Natural killer cell treated with Interleukin-12 subunit alpha and Interleukin-12 subunit beta and Interleukin-15 and Interleukin-18, amount 100 ng/mL, for 72 hours (primary cell): ENCODE data around the gene GON4L. TPM values are rescaled to one million over a fixed set of nuclear protein-coding genes. Genes with fewer than 3 reads are reported as not detected.
A peak's percentile ranks its signal among the peaks of the same experiment; 100 is the strongest.
"Not testable (repeated sequence)": the region's sequence is repeated elsewhere in the genome, so short reads cannot be mapped to it uniquely, and the experiment has no call there.

Experiments
- ATAC-seq, 2 donors: fragments of 150-1000 bp; cut with Tn5 transposase in 1 of 2; sonication (Bioruptor Pico), chemical (Tn5 transposase) in 1 of 2; 2 replicates each; pipeline ENCODE4 v1.10.0; 2021
- DNase-seq: peaks from one replicate; pipeline ENCODE4 v3.0.0; 2022; ENCODE audit warnings: low spot score
- H3K27ac Mint-ChIP-seq, 2 donors: 1 replicate in 1 of 2; 2 replicates in 1 of 2; pipeline ENCODE4 v1.8.0; 2022; ENCODE audit warnings: mixed read lengths in 2 of 2, mild to moderate bottlenecking in 1 of 2, moderate library complexity in 1 of 2
- H3K27me3 Mint-ChIP-seq, 2 donors: 1 replicate in 1 of 2; 2 replicates in 1 of 2; pipeline ENCODE4 v1.8.0; 2022; ENCODE audit warnings: mixed read lengths in 2 of 2
- H3K36me3 Mint-ChIP-seq: one replicate; pipeline ENCODE4 v1.8.0; 2022; ENCODE audit warnings: mixed read lengths
- H3K4me1 Mint-ChIP-seq, 2 donors: 1 replicate in 1 of 2; 2 replicates in 1 of 2; pipeline ENCODE4 v1.8.0; 2022; ENCODE audit warnings: low read depth in 2 of 2, mixed read lengths in 2 of 2, mild to moderate bottlenecking in 1 of 2
- H3K4me3 Mint-ChIP-seq: one replicate; pipeline ENCODE4 v1.8.0; 2022; ENCODE audit warnings: mixed read lengths
- H3K9me3 Mint-ChIP-seq: 2 replicates; pipeline ENCODE4 v1.8.0; 2022; ENCODE audit warnings: mixed read lengths
- total RNA-seq, 2 donors: library from RNA; stranded (reverse); gene quantifications; one replicate each; pipeline ENCODE4 v1.2.3, GENCODE V29; 2022

Gene GON4L
- total RNA-seq, 2 donors from 2014 or later = 91.0 to 124 TPM

DNA sequence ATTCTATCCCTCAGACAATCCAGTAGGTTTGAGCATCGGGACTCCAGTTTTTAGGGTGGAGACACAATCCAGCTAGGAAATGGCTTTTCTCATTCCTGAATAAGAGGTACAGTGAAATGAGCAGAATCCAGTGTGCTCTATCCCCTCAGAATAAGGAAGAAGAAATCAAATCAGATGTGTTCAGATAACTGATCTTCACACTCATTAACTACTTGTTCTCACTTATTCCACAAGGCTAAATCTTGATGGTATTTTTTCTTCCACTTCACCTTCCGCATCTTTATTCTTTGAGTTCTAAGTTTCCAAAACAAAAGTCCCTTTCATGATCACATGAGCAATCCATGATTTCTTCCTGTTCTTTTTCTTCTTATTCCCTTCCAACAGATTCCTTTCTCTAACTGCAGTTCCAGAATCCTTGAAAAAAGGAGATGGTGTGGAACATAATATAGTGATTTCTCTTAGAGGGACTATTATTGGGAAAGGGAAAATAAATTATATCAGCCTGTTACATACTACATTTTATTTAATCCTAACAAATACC, 4.0 kb upstream of the GON4L start:
- ATAC-seq = no peak
- H3K4me3 Mint-ChIP-seq = peak overlapping the region; percentile 96
- H3K4me1 Mint-ChIP-seq = peaks cover 38 to 50% of the 10 kb centered on the region in 2 donors

DNA sequence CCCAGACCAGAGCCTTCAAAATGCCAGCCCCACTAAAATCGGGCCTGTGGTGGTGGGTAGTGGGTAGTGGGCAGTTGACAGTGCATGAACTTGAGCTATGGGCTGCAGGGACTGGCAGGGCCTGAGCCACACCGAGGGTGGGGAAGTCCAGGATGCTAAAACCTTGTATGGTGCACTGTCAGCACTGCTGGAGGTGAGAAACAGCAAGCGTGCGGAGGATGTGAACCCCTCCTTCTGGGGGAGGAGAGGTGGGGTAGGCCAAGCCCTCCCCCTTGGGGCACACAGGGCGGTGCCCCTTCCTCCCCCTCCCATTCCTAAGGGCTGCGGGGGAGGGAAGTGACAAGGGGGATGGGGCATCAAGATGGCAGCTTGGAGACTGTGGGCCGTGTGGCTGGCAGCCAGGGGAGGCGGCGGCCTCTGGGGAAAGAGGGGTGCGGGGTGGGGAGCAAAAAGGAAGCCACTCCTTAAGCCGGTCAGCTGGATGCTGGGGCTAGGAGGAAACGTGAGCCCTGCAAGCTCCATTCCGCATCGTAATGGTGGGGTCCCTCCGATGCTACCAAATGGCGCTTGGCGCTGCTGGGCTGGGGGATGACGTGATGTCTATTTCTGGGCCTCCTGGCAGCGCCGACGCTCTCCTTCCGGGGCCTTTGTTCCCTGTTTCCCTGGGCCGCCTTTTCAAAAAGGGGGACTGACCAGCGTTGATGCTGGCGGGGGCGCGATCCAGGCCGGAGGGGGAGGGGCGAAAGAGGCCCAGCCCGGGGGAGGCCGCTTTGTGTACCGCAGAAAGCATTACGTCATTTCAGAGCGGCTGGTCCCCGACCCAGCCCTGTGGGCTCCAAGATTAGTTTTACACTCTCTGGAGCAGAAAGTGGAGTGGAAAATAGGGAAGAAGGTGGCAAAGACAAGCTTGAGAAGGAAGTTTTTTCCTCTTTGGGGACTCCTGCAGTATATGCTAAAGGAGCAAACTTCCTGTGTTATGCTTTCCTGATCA, 3.2 kb upstream of the GON4L start:
- peak overlapping the region; percentile 96 to 99 for H3K27ac Mint-ChIP-seq
- ATAC-seq = peak; percentile 79 to 85
- H3K36me3 Mint-ChIP-seq = peaks cover 2% of the 10 kb centered on the region
- H3K4me3 Mint-ChIP-seq = peak overlapping the region; percentile 96
- H3K4me1 Mint-ChIP-seq = peaks cover 42 to 54% of the 10 kb centered on the region in 2 donors
- H3K27me3 Mint-ChIP-seq = no peaks in the 10 kb centered on the region
- H3K9me3 Mint-ChIP-seq = no peaks in the 10 kb centered on the region
- peak; percentile 90 for DNase-seq

More for the DNA sequence above, 4.0 kb upstream of the GON4L start:
- peak overlapping the region; percentile 96 to 99 for H3K27ac Mint-ChIP-seq
- no peaks in the 10 kb centered on the region for H3K36me3 Mint-ChIP-seq
- no peak for DNase-seq
- H3K27me3 Mint-ChIP-seq = no peaks in the 10 kb centered on the region
- H3K9me3 Mint-ChIP-seq = no peaks in the 10 kb centered on the region

DNA sequence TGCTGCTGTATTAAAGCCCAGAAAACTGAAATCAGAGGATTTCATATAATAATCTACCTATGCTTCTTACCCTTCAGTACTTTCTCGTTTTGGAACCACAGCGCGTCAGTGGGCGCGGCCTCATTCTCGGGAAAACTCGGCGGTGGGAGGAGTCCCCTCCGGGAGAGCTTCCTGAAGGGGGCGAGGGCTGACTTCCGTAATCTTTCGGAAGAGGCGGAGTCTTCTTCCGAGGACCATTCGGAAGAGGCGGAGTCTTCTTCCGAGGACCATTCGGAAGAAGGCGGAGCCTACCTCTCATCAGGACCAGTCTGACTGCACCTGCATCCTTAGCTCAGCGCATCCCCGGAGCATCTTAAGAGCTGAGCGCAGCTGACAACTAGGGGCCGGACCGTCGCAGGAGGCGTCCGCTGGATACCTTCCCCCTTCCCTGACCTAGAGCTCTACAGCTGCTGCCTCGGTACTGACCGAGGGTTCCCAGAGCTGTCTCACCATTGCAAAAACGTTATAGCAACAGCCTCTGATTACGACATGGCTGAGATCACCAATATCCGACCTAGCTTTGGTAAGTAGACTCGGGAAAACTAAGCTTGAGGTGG, 2.3 kb upstream of the GON4L start, which contains the start of gene SYT11:
Gene SYT11 (plus strand): TSS at position 334 of the 596 bp plus-strand sequence. CDS start 195 bp downstream, at position 529.
- Mint-ChIP-seq H3K4me3 (peak within 1 kb of the TSS; percentile 96), H3K9me3 (no peaks in the 10 kb centered on the region), H3K27ac (peak within 1 kb of the TSS; percentile 96 to 99), H3K36me3 (peaks cover 5% of the 10 kb centered on the region), H3K27me3 (no peaks in the 10 kb centered on the region), H3K4me1 (peaks cover 44 to 56% of the 10 kb centered on the region in 2 donors)
- ATAC-seq (peak; percentile 87 to 90), DNase-seq (peak; percentile 95)

GRCh38 chr1:155858800-155859233, 1.8 kb upstream of the GON4L start:
- Mint-ChIP-seq H3K4me3 (peak overlapping the region; percentile 96), H3K27ac (peak overlapping the region; percentile 96 to 99), H3K9me3 (no peaks in the 10 kb centered on the region), H3K36me3 (peaks cover 5% of the 10 kb centered on the region), H3K4me1 (peaks cover 44 to 56% of the 10 kb centered on the region in 2 donors), H3K27me3 (no peaks in the 10 kb centered on the region)
- peak in 1 of 2 donors; percentile 17 for ATAC-seq
- peak; percentile 69 for DNase-seq

DNA sequence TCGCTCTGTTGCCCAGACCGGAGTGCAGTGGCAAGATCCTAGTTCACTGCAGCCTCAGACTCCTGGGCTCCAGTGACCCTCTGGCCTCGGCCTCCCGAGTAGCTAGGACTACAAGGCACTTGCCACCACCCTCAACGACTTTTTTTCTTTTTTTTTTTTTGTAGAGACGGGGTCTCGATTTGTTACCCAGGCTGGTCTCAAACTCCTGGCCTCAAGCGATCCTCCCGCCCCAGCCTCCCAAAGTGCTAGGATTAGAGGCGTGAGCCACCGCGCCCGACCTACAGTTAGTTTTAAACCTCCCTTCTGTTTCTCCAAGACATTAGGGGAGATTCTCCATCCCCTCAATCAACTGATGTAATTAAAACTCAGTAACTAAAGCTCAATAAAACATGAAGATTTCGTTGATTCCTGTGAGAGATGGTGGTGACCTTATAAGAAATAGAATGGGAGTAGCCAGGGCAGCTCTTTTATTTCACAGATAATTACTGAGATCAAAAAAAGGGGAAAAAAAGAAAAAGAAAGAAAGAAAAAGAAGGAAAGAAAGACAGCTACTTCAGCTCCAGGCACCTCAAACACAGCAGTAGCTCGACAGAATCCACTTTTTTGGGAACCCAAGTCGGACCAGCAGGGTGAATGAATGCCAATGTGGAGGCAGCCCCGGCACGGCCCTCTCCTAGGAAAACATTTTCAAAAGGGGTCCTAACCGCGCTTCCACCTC, 598 bp downstream of the GON4L start:
- H3K9me3 Mint-ChIP-seq = no peaks in the 10 kb centered on the region
- peak overlapping the region; percentile 100 for H3K4me3 Mint-ChIP-seq
- no peak for DNase-seq
- peak overlapping the region; percentile 96 to 99 for H3K27ac Mint-ChIP-seq
- H3K36me3 Mint-ChIP-seq = peaks cover 17% of the 10 kb centered on the region
- H3K27me3 Mint-ChIP-seq = no peaks in the 10 kb centered on the region
- H3K4me1 Mint-ChIP-seq = peaks cover 53% of the 10 kb centered on the region in 2 donors
- no peak for ATAC-seq

GRCh38 chr1:155850345-155850744, 6.7 kb downstream of the GON4L start:
- Mint-ChIP-seq H3K9me3 (no peaks in the 10 kb centered on the region), H3K27ac (no peak overlapping the region), H3K4me1 (peaks cover 33 to 34% of the 10 kb centered on the region in 2 donors), H3K36me3 (peaks cover 38% of the 10 kb centered on the region), H3K27me3 (no peaks in the 10 kb centered on the region), H3K4me3 (peak overlapping the region; percentile 15)
- ATAC-seq (no peak), DNase-seq (no peak)

GRCh38 chr1:155847823-155848529, 9.0 kb downstream of the GON4L start:
- peaks cover 30% of the 10 kb centered on the region for H3K36me3 Mint-ChIP-seq
- peaks cover 44 to 53% of the 10 kb centered on the region in 2 donors for H3K4me1 Mint-ChIP-seq
- peak; percentile 74 to 75 for ATAC-seq
- H3K9me3 Mint-ChIP-seq = no peaks in the 10 kb centered on the region
- H3K27me3 Mint-ChIP-seq = no peaks in the 10 kb centered on the region
- H3K4me3 Mint-ChIP-seq = peak overlapping the region; percentile 56
- H3K27ac Mint-ChIP-seq = peak overlapping the region; percentile 49 to 60
- DNase-seq = no peak

GRCh38 chr1:155844860-155845421, 12.1 kb downstream of the GON4L start:
- Mint-ChIP-seq H3K9me3 (no peaks in the 10 kb centered on the region), H3K36me3 (peaks cover 15% of the 10 kb centered on the region), H3K27me3 (no peaks in the 10 kb centered on the region), H3K27ac (peak overlapping the region in 1 of 2 donors; percentile 57), H3K4me1 (peaks cover 36 to 41% of the 10 kb centered on the region in 2 donors), H3K4me3 (no peak overlapping the region)
- DNase-seq (no peak), ATAC-seq (no peak)

GRCh38 chr1:155840386-155840785, 16.6 kb downstream of the GON4L start:
- Mint-ChIP-seq H3K4me1 (peaks cover 40 to 44% of the 10 kb centered on the region in 2 donors), H3K4me3 (no peak overlapping the region), H3K9me3 (no peaks in the 10 kb centered on the region), H3K27me3 (no peaks in the 10 kb centered on the region), H3K27ac (peak overlapping the region in 1 of 2 donors; percentile 32), H3K36me3 (peaks cover 6% of the 10 kb centered on the region)
- ATAC-seq = no peak
- no peak for DNase-seq

DNA sequence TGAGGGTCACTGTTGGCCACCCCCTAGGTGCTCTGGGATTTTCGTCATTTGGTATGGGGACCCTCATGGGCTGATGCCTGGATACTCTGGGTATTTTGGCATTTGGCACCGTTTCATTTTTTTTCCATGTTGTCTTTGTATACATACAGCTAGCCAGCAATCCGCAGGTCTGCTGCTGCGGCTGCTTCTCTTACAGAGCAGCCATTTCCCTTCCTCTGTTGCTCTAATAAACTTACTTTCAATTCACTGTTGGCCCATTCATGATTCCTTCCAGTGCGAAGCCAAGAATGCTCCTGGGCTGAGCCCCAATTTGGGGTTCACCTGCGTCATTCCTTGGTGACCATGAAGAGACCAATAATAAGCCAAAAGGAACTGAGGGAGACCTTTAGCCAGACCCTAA, 21.5 kb downstream of the GON4L start:
- Mint-ChIP-seq H3K36me3 (peaks cover 5% of the 10 kb centered on the region), H3K27ac (no peak overlapping the region), H3K27me3 (no peaks in the 10 kb centered on the region), H3K4me3 (no peak overlapping the region), H3K9me3 (no peaks in the 10 kb centered on the region), H3K4me1 (peaks cover 21 to 30% of the 10 kb centered on the region in 2 donors)
- ATAC-seq = no peak
- DNase-seq = no peak

DNA sequence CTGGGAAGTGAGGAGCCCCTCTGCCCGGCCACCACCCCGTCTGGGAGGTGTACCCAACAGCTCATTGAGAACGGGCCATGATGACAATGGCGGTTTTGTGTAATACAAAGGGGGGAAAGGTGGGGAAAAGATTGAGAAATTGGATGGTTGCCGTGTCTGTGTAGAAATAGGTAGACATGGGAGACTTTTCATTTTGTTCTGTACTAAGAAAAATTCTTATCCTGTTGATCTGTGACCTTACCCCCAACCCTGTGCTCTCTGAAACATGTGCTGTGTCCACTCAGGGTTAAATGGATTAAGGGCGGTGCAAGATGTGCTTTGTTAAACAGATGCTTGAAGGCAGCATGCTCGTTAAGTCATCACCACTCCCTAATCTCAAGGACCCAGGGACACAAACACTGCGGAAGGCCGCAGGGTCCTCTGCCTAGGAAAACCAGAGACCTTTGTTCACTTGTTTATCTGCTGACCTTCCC, 22.1 kb downstream of the GON4L start:
- H3K9me3 Mint-ChIP-seq, H3K27me3 Mint-ChIP-seq, H3K4me3 Mint-ChIP-seq, DNase-seq, ATAC-seq, H3K27ac Mint-ChIP-seq, H3K36me3 Mint-ChIP-seq: not testable (repeated sequence)
- H3K4me1 Mint-ChIP-seq = peaks cover 21 to 29% of the 10 kb centered on the region in 2 donors

- no peak for ATAC-seq
- no peak for DNase-seq
- H3K36me3 Mint-ChIP-seq = peaks cover 5% of the 10 kb centered on the region
- H3K4me1 Mint-ChIP-seq = peaks cover 21 to 27% of the 10 kb centered on the region in 2 donors
- H3K27me3 Mint-ChIP-seq = no peaks in the 10 kb centered on the region
- no peak overlapping the region for H3K27ac Mint-ChIP-seq
- no peak overlapping the region for H3K4me3 Mint-ChIP-seq
- H3K9me3 Mint-ChIP-seq = no peaks in the 10 kb centered on the region
Measured at GRCh38 chr1:155834296-155834926, 22.6 kb downstream of the GON4L start.
